Smooth muscle cell (in vitro differentiated cells): ENCODE measurements around the gene RORC. TPM values are rescaled to one million over a fixed set of nuclear protein-coding genes. Genes with fewer than 3 reads are reported as not detected.

Experiments
- DNase-seq: peaks from one replicate; lab custom pipeline; 2025; ENCODE audit not compliant: unreplicated experiment; lab: John Stamatoyannopoulos, UW
- H2AFZ ChIP-seq: fragments of 200-600 bp; sonication (generic); 2 replicates; pipeline ENCODE4 v1.6.0; 2016; ENCODE audit warnings: antibody characterized with exemption, low read depth, mild to moderate bottlenecking
- H3F3A ChIP-seq: fragments of 200-600 bp; sonication (generic); 2 replicates; pipeline ENCODE4 v1.6.0; 2017; ENCODE audit warnings: antibody characterized with exemption, low read depth
- H3K27ac ChIP-seq: fragments of 200-600 bp; sonication (generic); 2 replicates; pipeline ENCODE4 v1.5.1; 2016; ENCODE audit warnings: low read depth, mild to moderate bottlenecking
- H3K27me3 ChIP-seq: fragments of 200-600 bp; sonication (generic); 2 replicates; pipeline ENCODE4 v1.6.1; 2016; ENCODE audit warnings: low read depth, mild to moderate bottlenecking
- H3K36me3 ChIP-seq: fragments of 200-600 bp; sonication (generic); 2 replicates; pipeline ENCODE4 v1.5.1; 2016; ENCODE audit warnings: low read depth
- H3K4me1 ChIP-seq: fragments of 200-600 bp; sonication (generic); 2 replicates; pipeline ENCODE4 v1.5.1; 2016; ENCODE audit warnings: low read depth
- H3K4me2 ChIP-seq: fragments of 200-600 bp; sonication (generic); 2 replicates; pipeline ENCODE4 v1.6.0; 2016; ENCODE audit warnings: mild to moderate bottlenecking
- H3K4me3 ChIP-seq: fragments of 200-600 bp; sonication (generic); 2 replicates; pipeline ENCODE4 v1.5.1; 2016; ENCODE audit warnings: mild to moderate bottlenecking
- H3K79me2 ChIP-seq: fragments of 200-600 bp; sonication (generic); 2 replicates; pipeline ENCODE4 v1.6.0; 2016; ENCODE audit warnings: low read depth, mild to moderate bottlenecking
- H3K9ac ChIP-seq: fragments of 200-600 bp; sonication (generic); 2 replicates; pipeline ENCODE4 v1.6.0; 2016; ENCODE audit warnings: low read depth
- H3K9me3 ChIP-seq: fragments of 200-600 bp; sonication (generic); replicated peaks from 2 replicates; pipeline ENCODE4 v1.5.1; 2016; ENCODE audit warnings: low read depth
- H4K20me1 ChIP-seq: fragments of 200-600 bp; sonication (generic); 2 replicates; pipeline ENCODE4 v1.6.0; 2016; ENCODE audit warnings: low read depth
- WGBS: methylation state at CpG from one replicate; pipeline ENCODE4 v1.1.7; 2016; ENCODE audit warnings: low lambda C conversion rate; 5-methylcytosine and 5-hydroxymethylcytosine counted together
- polyA plus RNA-seq: library from polyadenylated mRNA; unstranded; fragments of >200 nt; fragmentation: Nextera tagmentation; extraction: Ambion mirVana; gene quantifications from 2 replicates; pipeline ENCODE4 v1.2.1, GENCODE V29; 2016
- total RNA-seq: library from RNA; depleted of rRNA; stranded (reverse); fragments of >200 nt; gene quantifications from 2 replicates; pipeline ENCODE4 v1.2.3, GENCODE V29; 2014
- TF ChIP-seq, protein P1 (sequence below): fragments of 200-600 bp; sonication (generic); IDR thresholded peaks from 2 replicates; pipeline ENCODE4 v1.5.1; 2017; ENCODE audit warnings: borderline replicate concordance, mild to moderate bottlenecking, antibody characterized with exemption; ENCODE audit not compliant: insufficient read depth, poor library complexity, severe bottlenecking

RORC gene
- total and polyA plus RNA-seq, 2 experiments from 2014 or later = not detected

DNA sequence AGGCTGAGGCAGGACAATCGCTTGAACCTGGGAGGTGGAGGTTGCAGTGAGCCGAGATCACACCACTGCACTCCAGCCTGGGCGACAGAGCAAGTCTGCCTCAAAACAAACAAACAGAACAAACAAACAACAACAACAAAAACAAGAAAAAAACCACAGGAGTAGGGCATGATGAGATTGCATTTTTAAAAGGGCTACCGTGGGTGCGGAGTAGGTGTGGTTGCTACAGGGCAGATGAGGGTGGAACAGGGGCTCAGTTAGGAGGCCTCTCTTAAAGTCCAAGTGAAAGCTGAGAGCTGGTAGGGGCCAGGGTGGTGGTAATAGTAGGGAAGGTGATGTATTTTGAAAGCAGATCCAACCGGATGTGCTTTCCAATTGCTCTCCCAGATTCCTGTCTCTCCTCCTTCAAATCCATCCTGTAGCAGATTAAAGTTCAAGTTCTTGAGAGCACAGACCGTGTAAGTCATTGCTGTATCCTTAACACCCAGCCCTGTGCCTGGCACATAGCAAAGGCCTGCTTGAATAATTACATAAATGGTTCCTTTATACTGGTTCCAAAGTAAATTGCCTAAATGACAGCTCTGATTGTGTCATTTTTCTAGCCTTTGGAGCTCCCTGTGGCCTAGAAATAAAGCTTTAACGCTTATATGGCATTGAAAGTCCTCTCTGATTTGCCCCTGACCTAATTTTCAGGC, 22.2 kb downstream of the RORC start:
- Histone ChIP-seq H3F3A (no peaks in the 10 kb centered on the region), H3K27me3 (peaks cover 7% of the 10 kb centered on the region), H3K27ac (no peak overlapping the region), H2AFZ (no peak overlapping the region), H3K36me3 (no peaks in the 10 kb centered on the region), H4K20me1 (no peaks in the 10 kb centered on the region), H3K4me3 (no peak overlapping the region), H3K9ac (no peak overlapping the region), H3K4me2 (no peak overlapping the region), H3K79me2 (no peaks in the 10 kb centered on the region), H3K4me1 (no peaks in the 10 kb centered on the region), H3K9me3 (no peaks in the 10 kb centered on the region)
- no peak for DNase-seq
- 81% methylated on average over 8 of the region's 8 CpGs for WGBS
- TF ChIP-seq, protein P1, sequence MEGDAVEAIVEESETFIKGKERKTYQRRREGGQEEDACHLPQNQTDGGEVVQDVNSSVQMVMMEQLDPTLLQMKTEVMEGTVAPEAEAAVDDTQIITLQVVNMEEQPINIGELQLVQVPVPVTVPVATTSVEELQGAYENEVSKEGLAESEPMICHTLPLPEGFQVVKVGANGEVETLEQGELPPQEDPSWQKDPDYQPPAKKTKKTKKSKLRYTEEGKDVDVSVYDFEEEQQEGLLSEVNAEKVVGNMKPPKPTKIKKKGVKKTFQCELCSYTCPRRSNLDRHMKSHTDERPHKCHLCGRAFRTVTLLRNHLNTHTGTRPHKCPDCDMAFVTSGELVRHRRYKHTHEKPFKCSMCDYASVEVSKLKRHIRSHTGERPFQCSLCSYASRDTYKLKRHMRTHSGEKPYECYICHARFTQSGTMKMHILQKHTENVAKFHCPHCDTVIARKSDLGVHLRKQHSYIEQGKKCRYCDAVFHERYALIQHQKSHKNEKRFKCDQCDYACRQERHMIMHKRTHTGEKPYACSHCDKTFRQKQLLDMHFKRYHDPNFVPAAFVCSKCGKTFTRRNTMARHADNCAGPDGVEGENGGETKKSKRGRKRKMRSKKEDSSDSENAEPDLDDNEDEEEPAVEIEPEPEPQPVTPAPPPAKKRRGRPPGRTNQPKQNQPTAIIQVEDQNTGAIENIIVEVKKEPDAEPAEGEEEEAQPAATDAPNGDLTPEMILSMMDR = no peak

DNA sequence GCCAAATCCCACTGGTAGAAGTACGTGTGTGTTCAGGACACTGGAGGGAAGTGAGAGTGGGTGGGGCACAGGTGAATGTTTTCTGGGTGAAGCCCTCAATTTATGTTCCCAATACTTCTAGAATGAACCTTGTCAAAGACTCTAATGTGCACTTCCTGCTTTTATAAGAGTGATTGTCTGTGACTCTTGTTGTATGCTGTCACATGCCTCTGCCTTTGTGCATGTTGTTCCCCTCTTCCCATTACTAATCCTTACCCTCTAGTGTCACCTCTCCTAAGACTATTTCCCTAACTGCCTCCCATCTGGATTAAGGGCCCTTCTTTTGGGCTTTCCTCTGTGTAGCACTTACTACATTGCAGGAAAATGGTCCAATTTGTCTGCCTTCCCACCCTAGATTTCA, 23.8 kb downstream of the RORC start:
- Histone ChIP-seq H3K79me2 (no peaks in the 10 kb centered on the region), H4K20me1 (no peaks in the 10 kb centered on the region), H3K27ac (no peak overlapping the region), H3F3A (no peaks in the 10 kb centered on the region), H3K9me3 (no peaks in the 10 kb centered on the region), H3K27me3 (peaks cover 14% of the 10 kb centered on the region), H3K4me1 (no peaks in the 10 kb centered on the region), H3K9ac (no peak overlapping the region), H3K4me3 (no peak overlapping the region), H3K4me2 (no peak overlapping the region), H2AFZ (no peak overlapping the region), H3K36me3 (no peaks in the 10 kb centered on the region)
- TF ChIP-seq, protein P1 = no peak
- WGBS = 100% methylated on average over 1 of the region's 1 CpG
- no peak for DNase-seq

DNA sequence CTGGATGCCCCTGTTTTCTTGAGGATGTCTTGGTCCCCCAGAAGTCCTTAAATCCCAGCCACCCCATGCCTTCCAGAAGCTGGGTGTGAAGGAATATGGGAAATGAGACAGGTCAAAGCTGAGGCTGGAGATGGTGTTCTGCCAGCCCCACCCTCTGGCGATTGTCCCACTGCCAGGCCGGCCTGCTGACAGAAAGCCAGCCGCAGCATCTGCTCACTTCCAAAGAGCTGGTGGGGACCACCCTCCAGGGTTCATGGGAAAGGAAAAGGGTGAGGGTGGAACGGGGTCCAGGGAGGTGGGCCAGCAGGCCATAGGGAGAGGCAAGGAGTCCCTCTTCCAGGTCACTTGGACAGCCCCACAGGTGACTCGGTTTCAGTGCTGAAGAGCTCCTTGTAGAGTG, 24.5 kb downstream of the RORC start:
- Histone ChIP-seq H3F3A (no peaks in the 10 kb centered on the region), H4K20me1 (no peaks in the 10 kb centered on the region), H3K9ac (no peak overlapping the region), H3K36me3 (no peaks in the 10 kb centered on the region), H2AFZ (no peak overlapping the region), H3K79me2 (no peaks in the 10 kb centered on the region), H3K9me3 (no peaks in the 10 kb centered on the region), H3K4me3 (no peak overlapping the region), H3K27ac (no peak overlapping the region), H3K27me3 (peaks cover 14% of the 10 kb centered on the region), H3K4me1 (no peaks in the 10 kb centered on the region), H3K4me2 (no peak overlapping the region)
- TF ChIP-seq, protein P1 = no peak
- no peak for DNase-seq
- WGBS = 91% methylated on average over 5 of the region's 5 CpGs

DNA sequence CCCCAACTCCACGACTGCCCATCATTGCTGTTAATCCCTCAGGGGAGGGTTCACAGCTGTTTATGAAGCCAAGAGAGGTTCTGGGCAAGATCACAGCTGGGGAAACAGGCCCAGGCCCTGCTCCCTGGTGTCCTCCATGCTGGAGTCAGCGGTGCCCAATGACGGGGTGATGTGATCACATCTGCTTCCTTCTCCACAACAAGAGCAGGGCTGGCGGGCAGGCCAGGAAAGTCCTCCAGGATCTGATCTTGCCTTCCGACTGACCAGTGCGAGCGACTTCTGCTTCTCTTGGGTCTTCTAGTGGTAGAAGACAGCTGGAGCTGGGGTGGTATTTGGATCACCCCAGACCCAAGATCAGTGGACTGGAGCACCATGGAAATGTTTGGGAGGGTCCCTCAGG, 25.4 kb downstream of the RORC start:
- Histone ChIP-seq H3K4me3 (no peak overlapping the region), H3K4me2 (no peak overlapping the region), H3K4me1 (no peaks in the 10 kb centered on the region), H3K9ac (no peak overlapping the region), H3K79me2 (no peaks in the 10 kb centered on the region), H2AFZ (no peak overlapping the region), H3K27ac (no peak overlapping the region), H3K36me3 (no peaks in the 10 kb centered on the region), H3K27me3 (peaks cover 14% of the 10 kb centered on the region), H3F3A (no peaks in the 10 kb centered on the region), H4K20me1 (no peaks in the 10 kb centered on the region), H3K9me3 (no peaks in the 10 kb centered on the region)
- TF ChIP-seq, protein P1 = no peak
- WGBS = 88% methylated on average over 7 of the region's 7 CpGs
- no peak for DNase-seq
